ENCODE measurements around the gene NRP2. TPM values are rescaled to one million over a fixed set of nuclear protein-coding genes. Genes with fewer than 3 reads are reported as not detected.

NRP2 gene
- total RNA-seq, 2 experiments from 2014 or later: 0.63 to 1.6 TPM

GRCh38 chr2:205845446-205845845, 163.1 kb downstream of the NRP2 start:
- peaks cover 11% of the 10 kb centered on the region for H3K27me3 Mint-ChIP-seq
- no peaks in the 10 kb centered on the region for H3K4me1 Mint-ChIP-seq (ENCODE audit: low read depth)
- H3K9me3 Mint-ChIP-seq: no peaks in the 10 kb centered on the region
- H3K27ac Mint-ChIP-seq: no peak overlapping the region
- CTCF ChIA-PET: interaction anchor here (1.1 to 1.3 kb wide), 3 partner anchors 8 to 170 kb away, joined by 3 to 4 read pairs (median 3); no protein-coding TSS in a partner anchor
- ATAC-seq (no peak), DNase-seq (no peak)
- TF ChIP-seq CTCF (IDR thresholded peaks at IDR 0.05): no peak
- intact Hi-C loops (cut with micrococcal nuclease): no loop called here
- POLR2A ChIA-PET: no interaction called here
- H3K4me3 Mint-ChIP-seq: no peak overlapping the region
- no peaks in the 10 kb centered on the region for H3K36me3 Mint-ChIP-seq (ENCODE audit: low read depth)
